Stomach (tissue), 9 donors: ENCODE data around the gene YBEY. TPM values are rescaled to one million over a fixed set of nuclear protein-coding genes. Genes with fewer than 3 reads are reported as not detected.

Source experiments
- DNase-seq, 2 donors: peaks; one replicate each; pipeline versions ENCODE4 v3.0.0 to v3.0.0-alpha.2; 2013 to 2019
- H3K27ac ChIP-seq, 5 donors: fragments of 200-600 bp in 4 of 5; sonication (generic) in 4 of 5; one replicate each; pipeline ENCODE4 v1.5.1; 2013 to 2019; ENCODE audit warnings: mild to moderate bottlenecking in 1 of 5, moderate library complexity in 1 of 5
- H3K27me3 ChIP-seq, 3 donors: fragments of 200-600 bp; sonication (generic); one replicate each; pipeline ENCODE4 v1.5.1; 2017 to 2019; ENCODE audit warnings: mixed run types in 1 of 3
- H3K36me3 ChIP-seq, 4 donors: fragments of 200-600 bp; sonication (generic); 1 replicate in 3 of 4; 2 replicates in 1 of 4; pipeline ENCODE4 v1.5.1; 2016 to 2019
- H3K4me1 ChIP-seq, 4 donors: fragments of 200-600 bp; sonication (generic); one replicate each; pipeline ENCODE4 v1.5.1; 2016 to 2019
- H3K4me3 ChIP-seq, 4 donors: fragments of 200-600 bp; sonication (generic) in 3 of 4; one replicate each; pipeline ENCODE4 v1.5.1; 2016 to 2019; ENCODE audit warnings: mild to moderate bottlenecking in 1 of 4
- H3K9me3 ChIP-seq, 4 donors: fragments of 200-600 bp; sonication (generic); one replicate each; pipeline ENCODE4 v1.5.1; 2016 to 2019
- CTCF ChIP-seq, 7 experiments: fragments of 450-650 bp in 4 of 7; fragments of 200-600 bp in 3 of 7; sonication (generic) in 3 of 7; IDR thresholded peaks; one replicate each; pipeline ENCODE4 v1.5.1; 2016 to 2019; ENCODE audit warnings: antibody characterized with exemption in 7 of 7, control low read depth in 2 of 7, mild to moderate bottlenecking in 1 of 7
- EP300 ChIP-seq: sonication (generic); formaldehyde crosslinking; IDR thresholded peaks from one replicate; pipeline ENCODE4 v1.6.1; 2017; ENCODE audit warnings: antibody characterized with exemption
- POLR2A ChIP-seq, 4 donors: fragments of 450-650 bp; IDR thresholded peaks; one replicate each; pipeline ENCODE4 v1.6.1; 2016; ENCODE audit warnings: antibody characterized with exemption in 4 of 4, control low read depth in 2 of 4, mild to moderate bottlenecking in 1 of 4, moderate library complexity in 1 of 4
- POLR2AphosphoS5 ChIP-seq, 3 donors: sonication (generic); formaldehyde crosslinking; IDR thresholded peaks; one replicate each; pipeline ENCODE4 v1.6.1; 2016; ENCODE audit warnings: antibody characterized with exemption in 3 of 3
- WGBS, 5 donors: extraction: QIAGEN DNeasy Blood & Tissue Kit in 3 of 5; methylation state at CpG; one replicate each; pipeline versions ENCODE4 v1.1.5 to v1.1.7; 2013 to 2018; 5-methylcytosine and 5-hydroxymethylcytosine counted together
- intact Hi-C: fragments of 100-400 bp; cut with DNase I; formaldehyde crosslinking; loops from one replicate; pipeline ENCODE4 v1.15.1; 2023; ENCODE audit warnings: low total_unique reads
- polyA plus RNA-seq, 3 donors: library from polyadenylated mRNA; stranded (reverse); fragments of 200-250 nt; gene quantifications; one replicate each; pipeline ENCODE4 v1.2.3, GENCODE V29; 2013
- total RNA-seq, 5 donors: library from RNA; depleted of rRNA; stranded (reverse); fragments of >200 nt; gene quantifications; one replicate each; pipeline versions ENCODE4 v1.1.0 to v1.2.3, GENCODE V29; 2014 to 2016
- donor health status: healthy with polysubstance abuse.
- donor health status: Bipolar disorder and iron deficiency.
- donor health status: healthy.

Gene YBEY
- total and polyA plus RNA-seq, 8 donors = 1.0 to 22.0 (median 12.9) TPM

GRCh38 chr21:46286648-46287002, 483 bp downstream of the YBEY start:
- Histone ChIP-seq H3K4me1 (peaks cover 43 to 55% (median 50%) of the 10 kb centered on the region in 4 donors), H3K36me3 (peaks cover 12 to 33% (median 20%) of the 10 kb centered on the region in 4 donors), H3K9me3 (no peaks in the 10 kb centered on the region), H3K27me3 (no peaks in the 10 kb centered on the region), H3K4me3 (peak overlapping the region; percentile 72 to 99 (median 89)), H3K27ac (peak overlapping the region; percentile 94 to 99 (median 96))
- no peak for DNase-seq
- intact Hi-C loops = no loop called here
- TF ChIP-seq POLR2AphosphoS5 (IDR thresholded peaks at IDR 0.05) (no peak), EP300 (no peak), POLR2A (IDR thresholded peaks at IDR 0.05) (no peak), CTCF (IDR thresholded peaks at IDR 0.05) (no peak)
- 0 to 1% (median 0%) methylated on average over 16 of the region's 16 CpGs for WGBS, 5 donors

- intact Hi-C loops = no loop called here
- Histone ChIP-seq H3K36me3 (peaks cover 6 to 30% (median 18%) of the 10 kb centered on the region in 4 donors), H3K27ac (no peak overlapping the region), H3K4me3 (peak overlapping the region in 1 of 4 donors; percentile 92), H3K4me1 (peaks cover 34 to 46% (median 41%) of the 10 kb centered on the region in 4 donors), H3K9me3 (no peaks in the 10 kb centered on the region), H3K27me3 (no peaks in the 10 kb centered on the region)
- WGBS, 5 donors = 84 to 94% (median 92%) methylated on average over 10 of the region's 10 CpGs
- TF ChIP-seq EP300 = no peak
- no peak for TF ChIP-seq POLR2AphosphoS5 (IDR thresholded peaks at IDR 0.05)
- no peak for TF ChIP-seq POLR2A (IDR thresholded peaks at IDR 0.05)
- TF ChIP-seq CTCF (IDR thresholded peaks at IDR 0.05) = no peak
- DNase-seq = no peak
Observed at GRCh38 chr21:46287541-46287940, 1.4 kb downstream of the YBEY start.

- Histone ChIP-seq H3K27ac (no peak overlapping the region), H3K4me1 (peaks cover 12 to 25% (median 20%) of the 10 kb centered on the region in 4 donors)
Observed at GRCh38 chr21:46289655-46290179, 3.6 kb downstream of the YBEY start.

GRCh38 chr21:46291561-46291960, 5.4 kb downstream of the YBEY start:
- 95 to 100% (median 97%) methylated on average over 2 of the region's 2 CpGs for WGBS, 5 donors
- no peak for DNase-seq
- Histone ChIP-seq H3K9me3 (no peaks in the 10 kb centered on the region), H3K27ac (no peak overlapping the region), H3K4me1 (peaks cover 5 to 34% (median 25%) of the 10 kb centered on the region in 4 donors), H3K4me3 (no peak overlapping the region), H3K27me3 (peaks cover 0 to 12% (median 0%) of the 10 kb centered on the region in 3 donors), H3K36me3 (peaks cover 0 to 14% (median 12%) of the 10 kb centered on the region in 4 donors)
- intact Hi-C loops = no loop called here
- TF ChIP-seq POLR2A (IDR thresholded peaks at IDR 0.05) = no peak
- TF ChIP-seq POLR2AphosphoS5 (IDR thresholded peaks at IDR 0.05) = no peak
- TF ChIP-seq EP300 = no peak
- TF ChIP-seq CTCF (IDR thresholded peaks at IDR 0.05) = no peak

More at GRCh38 chr21:46289655-46290179, 3.6 kb downstream of the YBEY start:
- peaks cover 0 to 14% (median 12%) of the 10 kb centered on the region in 4 donors for H3K36me3 ChIP-seq
- no peaks in the 10 kb centered on the region for H3K27me3 ChIP-seq
- no peak for TF ChIP-seq EP300
- no peak for TF ChIP-seq POLR2AphosphoS5 (IDR thresholded peaks at IDR 0.05)
- TF ChIP-seq CTCF (IDR thresholded peaks at IDR 0.05) = no peak
- TF ChIP-seq POLR2A (IDR thresholded peaks at IDR 0.05) = no peak
- WGBS, 5 donors = 71 to 79% (median 73%) methylated on average over 6 of the region's 6 CpGs
- DNase-seq = no peak
- intact Hi-C loops = no loop called here
- no peaks in the 10 kb centered on the region for H3K9me3 ChIP-seq
- H3K4me3 ChIP-seq = no peak overlapping the region
